Mononuclear cell (primary cell): ENCODE measurements around the gene ADAMTS8. TPM values are rescaled to one million over a fixed set of nuclear protein-coding genes. Genes with fewer than 3 reads are reported as not detected.

Experiments
- H3K27me3 ChIP-seq: 2 replicates; pipeline ENCODE4 v1.6.0; 2011; ENCODE audit warnings: low read length, control low read depth; ENCODE audit not compliant: insufficient read depth
- H3K4me1 ChIP-seq: 2 replicates; pipeline ENCODE4 v1.5.1; 2011; ENCODE audit warnings: mild to moderate bottlenecking, low read length, control low read depth; ENCODE audit not compliant: insufficient read depth
- H3K4me3 ChIP-seq: 2 replicates; pipeline ENCODE4 v1.5.1; 2011; ENCODE audit warnings: mild to moderate bottlenecking, low read length, moderate library complexity
- H3K9me3 ChIP-seq: 2 replicates; pipeline ENCODE4 v1.5.1; 2011; ENCODE audit warnings: low read depth, mild to moderate bottlenecking, control low read depth, low read length
- total RNA-seq: library from RNA; depleted of rRNA; stranded (reverse); fragments of >200 nt; gene quantifications from one replicate; pipeline ENCODE4 v1.2.3, GENCODE V29; 2012

ADAMTS8 gene
- total RNA-seq, 1 donor, result not detected

- peaks cover 4% of the 10 kb centered on the region for H3K4me1 ChIP-seq
- H3K27me3 ChIP-seq, result peaks cover 3% of the 10 kb centered on the region
- no peaks in the 10 kb centered on the region for H3K9me3 ChIP-seq
- no peak overlapping the region for H3K4me3 ChIP-seq
Observed at GRCh38 chr11:130421199-130421585, 7.2 kb downstream of the ADAMTS8 start.

GRCh38 chr11:130420478-130421198 lies 7.8 kb downstream of the ADAMTS8 start:
- Histone ChIP-seq H3K4me1 (peaks cover 4% of the 10 kb centered on the region), H3K9me3 (no peaks in the 10 kb centered on the region), H3K4me3 (no peak overlapping the region), H3K27me3 (no peaks in the 10 kb centered on the region)

- no peak overlapping the region for H3K4me3 ChIP-seq
- no peaks in the 10 kb centered on the region for H3K27me3 ChIP-seq
- H3K9me3 ChIP-seq, result no peaks in the 10 kb centered on the region
- H3K4me1 ChIP-seq, result peaks cover 4% of the 10 kb centered on the region
Observed at GRCh38 chr11:130418756-130419155, 9.7 kb downstream of the ADAMTS8 start.

GRCh38 chr11:130418210-130418609 lies 10.2 kb downstream of the ADAMTS8 start:
- Histone ChIP-seq H3K4me1 (peaks cover 4% of the 10 kb centered on the region), H3K4me3 (no peak overlapping the region), H3K9me3 (no peaks in the 10 kb centered on the region), H3K27me3 (no peaks in the 10 kb centered on the region)

GRCh38 chr11:130416906-130417305 lies 11.5 kb downstream of the ADAMTS8 start:
- Histone ChIP-seq H3K9me3 (no peaks in the 10 kb centered on the region), H3K4me1 (peaks cover 4% of the 10 kb centered on the region), H3K27me3 (no peaks in the 10 kb centered on the region), H3K4me3 (no peak overlapping the region)

GRCh38 chr11:130416530-130416882 lies 11.9 kb downstream of the ADAMTS8 start:
- H3K4me1 ChIP-seq, result peaks cover 4% of the 10 kb centered on the region
- no peaks in the 10 kb centered on the region for H3K9me3 ChIP-seq
- H3K4me3 ChIP-seq, result no peak overlapping the region
- H3K27me3 ChIP-seq, result no peaks in the 10 kb centered on the region

- H3K4me3 ChIP-seq, result no peak overlapping the region
- H3K9me3 ChIP-seq, result no peaks in the 10 kb centered on the region
- no peaks in the 10 kb centered on the region for H3K27me3 ChIP-seq
- peaks cover 2% of the 10 kb centered on the region for H3K4me1 ChIP-seq
Observed at GRCh38 chr11:130415731-130416529, 12.5 kb downstream of the ADAMTS8 start.

- Histone ChIP-seq H3K9me3 (no peaks in the 10 kb centered on the region), H3K4me3 (no peak overlapping the region), H3K4me1 (no peaks in the 10 kb centered on the region), H3K27me3 (no peaks in the 10 kb centered on the region)
Observed at GRCh38 chr11:130414107-130415080, 14.0 kb downstream of the ADAMTS8 start.

- H3K4me3 ChIP-seq, result no peak overlapping the region
- H3K9me3 ChIP-seq, result no peaks in the 10 kb centered on the region
- no peaks in the 10 kb centered on the region for H3K4me1 ChIP-seq
- H3K27me3 ChIP-seq, result no peaks in the 10 kb centered on the region
Observed at GRCh38 chr11:130413405-130414106, 14.9 kb downstream of the ADAMTS8 start.

GRCh38 chr11:130411223-130411622 lies 17.2 kb downstream of the ADAMTS8 start:
- no peak overlapping the region for H3K4me3 ChIP-seq
- no peaks in the 10 kb centered on the region for H3K27me3 ChIP-seq
- no peaks in the 10 kb centered on the region for H3K4me1 ChIP-seq
- no peaks in the 10 kb centered on the region for H3K9me3 ChIP-seq

- Histone ChIP-seq H3K4me1 (no peaks in the 10 kb centered on the region), H3K27me3 (no peaks in the 10 kb centered on the region), H3K4me3 (no peak overlapping the region), H3K9me3 (no peaks in the 10 kb centered on the region)
Observed at GRCh38 chr11:130409594-130410388, 18.6 kb downstream of the ADAMTS8 start.

- H3K4me3 ChIP-seq, result no peak overlapping the region
- no peaks in the 10 kb centered on the region for H3K9me3 ChIP-seq
- no peaks in the 10 kb centered on the region for H3K27me3 ChIP-seq
- H3K4me1 ChIP-seq, result no peaks in the 10 kb centered on the region
Observed at GRCh38 chr11:130408901-130409300, 19.5 kb downstream of the ADAMTS8 start.

- Histone ChIP-seq H3K9me3 (no peaks in the 10 kb centered on the region), H3K4me3 (no peak overlapping the region), H3K4me1 (no peaks in the 10 kb centered on the region), H3K27me3 (no peaks in the 10 kb centered on the region)
Observed at GRCh38 chr11:130408401-130408890, 20.0 kb downstream of the ADAMTS8 start.

- no peaks in the 10 kb centered on the region for H3K27me3 ChIP-seq
- no peaks in the 10 kb centered on the region for H3K4me1 ChIP-seq
- H3K9me3 ChIP-seq, result no peaks in the 10 kb centered on the region
- no peak overlapping the region for H3K4me3 ChIP-seq
Observed at GRCh38 chr11:130407978-130408377, 20.4 kb downstream of the ADAMTS8 start.
